GM19240 (cell line): Measurements from ENCODE around the gene PYCARD.

ENCODE experiments used
- DNase-seq: peaks from one replicate; pipeline ENCODE4 v3.0.0; 2011; ENCODE audit warnings: low spot score; ENCODE audit not compliant: insufficient read length

PYCARD gene

GRCh38 chr16:31167315-31167714, 35.2 kb downstream of the PYCARD start:
- DNase-seq, result no peak

- no peak for DNase-seq
Measured at GRCh38 chr16:31157136-31157535, 45.4 kb downstream of the PYCARD start.
